ENCODE measurements around the gene GLRX.

GLRX gene

GRCh38 chr5:95824747-95825146, 2.2 kb upstream of the GLRX start:
- no peak overlapping the region for H3K27ac ChIP-seq (ENCODE audit: low read depth, low read length)

DNA sequence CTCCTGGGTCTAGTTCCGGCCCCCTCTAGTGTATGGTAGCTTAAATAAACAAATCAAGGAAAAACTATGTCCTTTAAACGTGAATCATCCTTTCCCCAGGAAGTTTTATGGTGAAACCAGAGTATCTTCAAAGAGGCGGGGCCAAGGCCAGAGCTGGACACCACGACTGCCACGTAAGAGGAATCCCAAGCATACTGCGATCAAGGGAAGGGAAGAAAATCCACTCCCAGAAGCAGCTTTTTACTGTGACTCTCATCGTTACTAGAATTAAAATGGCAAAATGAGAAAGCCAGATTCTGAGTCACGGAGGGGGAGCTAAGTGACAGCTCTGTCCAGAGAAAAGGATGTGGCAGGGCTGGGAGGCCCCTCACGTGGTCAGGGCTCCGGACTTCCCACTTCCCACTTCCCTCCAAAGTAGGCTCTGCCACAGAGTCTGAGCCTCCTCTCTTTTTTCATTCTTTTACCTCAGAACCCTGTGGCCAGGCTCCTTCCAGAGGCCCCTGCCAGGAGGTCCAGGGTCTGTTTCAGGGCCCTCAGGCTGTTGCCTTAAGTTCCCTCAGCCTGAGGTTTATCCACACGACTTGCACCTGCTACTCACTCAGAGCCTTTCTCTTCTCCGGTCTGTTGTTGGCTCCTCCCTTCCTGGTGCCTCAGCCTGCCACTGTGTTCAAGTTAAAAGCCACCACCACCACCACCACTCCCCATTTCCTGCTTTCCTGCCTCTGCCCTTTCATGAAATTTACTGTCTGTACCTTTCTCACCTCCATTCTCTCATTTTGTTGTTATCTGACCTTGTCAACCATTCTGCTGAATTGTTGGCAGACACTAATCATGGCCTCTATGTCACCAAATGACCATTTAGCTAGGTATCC, 1.4 kb upstream of the GLRX start:
- Histone ChIP-seq H3K36me3 (ENCODE audit: insufficient read depth, low read length) (no peaks in the 10 kb centered on the region), H3K27me3 (ENCODE audit: insufficient read depth, low read length) (no peaks in the 10 kb centered on the region), H3K4me1 (ENCODE audit: insufficient read depth, low read length) (peaks cover 20% of the 10 kb centered on the region), H3K9me3 (ENCODE audit: insufficient read depth, low read depth, low read length) (no peaks in the 10 kb centered on the region), H3K4me3 (ENCODE audit: low read length) (no peak overlapping the region), H3K27ac (ENCODE audit: low read depth, low read length) (no peak overlapping the region), H3K9ac (ENCODE audit: low read depth, low read length) (no peak overlapping the region)
- 42% methylated on average over 12 of the region's 12 CpGs for WGBS

More at GRCh38 chr5:95824747-95825146, 2.2 kb upstream of the GLRX start:
- no peak overlapping the region for H3K4me3 ChIP-seq (ENCODE audit: low read length)
- H3K9ac ChIP-seq (ENCODE audit: low read depth, low read length) = no peak overlapping the region
- no peaks in the 10 kb centered on the region for H3K36me3 ChIP-seq (ENCODE audit: insufficient read depth, low read length)
- WGBS = 91% methylated on average over 5 of the region's 5 CpGs
- no peaks in the 10 kb centered on the region for H3K27me3 ChIP-seq (ENCODE audit: insufficient read depth, low read length)
- peaks cover 20% of the 10 kb centered on the region for H3K4me1 ChIP-seq (ENCODE audit: insufficient read depth, low read length)
- H3K9me3 ChIP-seq (ENCODE audit: insufficient read depth, low read depth, low read length) = no peaks in the 10 kb centered on the region

DNA sequence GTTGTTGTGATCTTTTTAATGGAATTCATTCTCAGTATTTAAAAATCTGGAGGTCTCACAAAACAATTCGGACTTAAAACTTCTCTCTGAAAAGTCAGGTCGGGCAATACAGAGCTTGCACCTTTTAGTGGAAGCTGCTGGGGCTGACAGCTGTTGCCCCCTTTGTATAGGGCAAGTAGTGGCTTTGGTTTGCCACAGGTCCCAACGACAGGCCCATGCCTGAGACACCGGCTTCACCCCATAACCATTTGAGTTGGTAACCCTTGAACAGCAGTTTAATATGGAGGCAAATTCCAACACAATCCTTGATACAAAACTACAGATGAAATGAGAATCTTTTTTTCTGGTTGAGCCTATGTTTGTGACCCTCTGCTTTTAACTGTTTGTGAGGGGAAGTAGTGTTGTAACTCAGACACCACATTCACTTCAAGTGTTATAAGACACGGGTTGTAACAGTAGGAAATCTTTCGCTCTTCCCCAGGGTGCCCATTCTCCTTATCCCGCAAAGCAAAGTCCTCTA, 752 bp upstream of the GLRX start:
- no peak overlapping the region for H3K27ac ChIP-seq (ENCODE audit: low read depth, low read length)
- no peak overlapping the region for H3K4me3 ChIP-seq (ENCODE audit: low read length)
- H3K4me1 ChIP-seq (ENCODE audit: insufficient read depth, low read length) = peaks cover 23% of the 10 kb centered on the region
- no peaks in the 10 kb centered on the region for H3K9me3 ChIP-seq (ENCODE audit: insufficient read depth, low read depth, low read length)
- H3K36me3 ChIP-seq (ENCODE audit: insufficient read depth, low read length) = no peaks in the 10 kb centered on the region
- WGBS = 43% methylated on average over 6 of the region's 7 CpGs
- no peaks in the 10 kb centered on the region for H3K27me3 ChIP-seq (ENCODE audit: insufficient read depth, low read length)
- H3K9ac ChIP-seq (ENCODE audit: low read depth, low read length) = no peak overlapping the region

GRCh38 chr5:95822043-95822541, 434 bp downstream of the GLRX start:
- Histone ChIP-seq H3K9me3 (ENCODE audit: insufficient read depth, low read depth, low read length) (no peaks in the 10 kb centered on the region), H3K9ac (ENCODE audit: low read depth, low read length) (peak overlapping the region; percentile 73), H3K27ac (ENCODE audit: low read depth, low read length) (peak overlapping the region; percentile 1; the same call in 1 of the 2 replicates), H3K4me1 (ENCODE audit: insufficient read depth, low read length) (peaks cover 34% of the 10 kb centered on the region), H3K36me3 (ENCODE audit: insufficient read depth, low read length) (no peaks in the 10 kb centered on the region), H3K4me3 (ENCODE audit: low read length) (peak overlapping the region; percentile 84), H3K27me3 (ENCODE audit: insufficient read depth, low read length) (no peaks in the 10 kb centered on the region)
- 1% methylated on average over 19 of the region's 19 CpGs for WGBS

GRCh38 chr5:95821110-95822021, 1.2 kb downstream of the GLRX start:
- no peaks in the 10 kb centered on the region for H3K27me3 ChIP-seq (ENCODE audit: insufficient read depth, low read length)
- peaks cover 36% of the 10 kb centered on the region for H3K4me1 ChIP-seq (ENCODE audit: insufficient read depth, low read length)
- peak overlapping the region; percentile 84 for H3K4me3 ChIP-seq (ENCODE audit: low read length)
- H3K36me3 ChIP-seq (ENCODE audit: insufficient read depth, low read length) = no peaks in the 10 kb centered on the region
- WGBS = 87% methylated on average over 8 of the region's 9 CpGs
- H3K9me3 ChIP-seq (ENCODE audit: insufficient read depth, low read depth, low read length) = no peaks in the 10 kb centered on the region
- H3K27ac ChIP-seq (ENCODE audit: low read depth, low read length) = no peak overlapping the region
- H3K9ac ChIP-seq (ENCODE audit: low read depth, low read length) = peak overlapping the region; percentile 73

DNA sequence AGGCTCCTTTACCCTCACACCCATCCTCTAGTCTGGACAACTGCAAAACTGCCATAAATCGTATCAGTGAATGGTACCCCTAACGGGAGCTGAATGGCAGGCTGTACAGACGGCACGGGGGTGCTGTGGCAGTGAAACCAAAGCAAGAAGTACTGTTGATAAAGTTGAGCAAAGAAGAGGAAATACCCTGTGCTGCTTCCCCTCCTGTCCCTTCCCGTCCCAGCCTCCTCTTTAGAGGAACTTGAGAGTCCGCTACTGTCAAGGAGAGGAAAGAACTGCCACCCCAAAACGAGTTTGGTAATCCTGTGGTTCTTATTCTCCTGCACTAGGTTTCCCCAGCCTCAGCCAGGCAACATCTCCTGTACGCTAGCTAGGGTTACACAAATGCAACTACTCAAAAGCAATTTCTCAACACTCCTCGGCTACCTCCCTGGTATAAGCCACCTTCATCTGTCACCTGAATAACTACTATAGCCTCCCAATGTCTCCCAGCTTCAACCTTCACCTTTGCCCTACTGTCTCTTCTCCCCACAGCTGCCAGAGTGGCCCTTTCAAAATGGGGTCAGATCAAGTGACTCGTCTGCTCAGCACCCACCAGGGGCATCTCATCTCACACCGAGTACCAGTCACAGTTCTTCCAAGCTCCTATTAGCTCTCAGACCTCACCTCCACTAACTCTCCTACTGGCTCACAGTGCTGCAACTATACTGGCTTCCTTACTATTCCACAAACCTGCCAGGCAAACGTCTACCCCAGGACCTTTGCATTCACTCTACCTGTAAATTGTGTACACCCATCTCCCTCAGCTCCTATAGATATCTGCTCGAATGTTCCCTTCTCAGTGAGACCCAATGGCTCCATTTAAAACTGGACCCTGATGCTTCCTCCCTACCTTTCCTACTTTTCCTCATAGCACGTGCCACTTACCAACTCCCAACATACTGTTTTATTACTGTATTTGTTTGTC, 4.1 kb downstream of the GLRX start:
- 88% methylated on average over 14 of the region's 14 CpGs for WGBS
- H3K27me3 ChIP-seq (ENCODE audit: insufficient read depth, low read length) = no peaks in the 10 kb centered on the region
- H3K4me3 ChIP-seq (ENCODE audit: low read length) = no peak overlapping the region
- H3K27ac ChIP-seq (ENCODE audit: low read depth, low read length) = no peak overlapping the region
- no peak overlapping the region for H3K9ac ChIP-seq (ENCODE audit: low read depth, low read length)
- H3K36me3 ChIP-seq (ENCODE audit: insufficient read depth, low read length) = peaks cover 2% of the 10 kb centered on the region; the same call in 1 of the 2 replicates
- no peaks in the 10 kb centered on the region for H3K9me3 ChIP-seq (ENCODE audit: insufficient read depth, low read depth, low read length)
- peaks cover 32% of the 10 kb centered on the region for H3K4me1 ChIP-seq (ENCODE audit: insufficient read depth, low read length)

DNA sequence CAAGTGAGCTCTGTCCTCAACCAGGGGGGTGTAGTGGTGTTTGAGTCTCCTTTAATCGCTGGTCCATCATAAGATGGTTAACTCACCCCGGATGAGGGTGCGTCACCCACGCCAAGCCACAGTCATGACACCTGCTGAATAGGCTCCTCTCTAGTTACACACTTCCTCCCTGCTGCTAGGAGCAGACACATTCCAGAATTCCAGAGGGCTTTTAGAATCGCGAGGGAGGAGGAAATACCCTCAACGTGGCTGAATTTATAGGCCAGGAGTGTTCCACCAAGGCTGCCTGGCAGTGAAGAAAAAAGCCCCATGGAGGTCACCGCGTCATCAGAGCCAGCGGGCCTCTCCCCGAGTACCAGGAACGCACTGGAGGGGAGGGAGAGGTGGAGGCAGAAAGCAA, 5.1 kb downstream of the GLRX start:
- Histone ChIP-seq H3K4me1 (ENCODE audit: insufficient read depth, low read length) (peaks cover 26% of the 10 kb centered on the region), H3K9me3 (ENCODE audit: insufficient read depth, low read depth, low read length) (no peaks in the 10 kb centered on the region), H3K9ac (ENCODE audit: low read depth, low read length) (no peak overlapping the region), H3K4me3 (ENCODE audit: low read length) (no peak overlapping the region), H3K27ac (ENCODE audit: low read depth, low read length) (no peak overlapping the region), H3K27me3 (ENCODE audit: insufficient read depth, low read length) (no peaks in the 10 kb centered on the region), H3K36me3 (ENCODE audit: insufficient read depth, low read length) (peaks cover 2% of the 10 kb centered on the region; the same call in 1 of the 2 replicates)
- WGBS = 69% methylated on average over 12 of the region's 12 CpGs

DNA sequence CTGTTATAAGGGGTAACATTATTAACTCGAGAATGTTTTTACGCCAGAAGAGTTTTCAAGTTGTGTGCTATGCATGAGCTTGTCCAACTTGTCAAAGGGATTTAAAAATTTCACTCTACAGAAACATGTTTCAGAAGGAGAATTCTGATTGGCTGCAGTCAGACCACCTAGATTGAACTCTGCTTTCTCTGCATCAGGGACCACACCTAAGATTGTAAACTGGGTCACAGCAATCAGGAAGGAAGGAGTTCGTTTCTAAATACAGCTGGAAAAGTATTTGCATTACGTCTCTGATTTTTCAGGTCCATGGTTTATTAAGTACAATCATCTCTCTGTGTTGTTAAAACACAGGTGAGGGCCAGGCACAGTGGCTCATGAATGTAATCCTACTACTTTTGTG, 5.8 kb downstream of the GLRX start:
- WGBS = 98% methylated on average over 4 of the region's 4 CpGs
- Histone ChIP-seq H3K4me1 (ENCODE audit: insufficient read depth, low read length) (peaks cover 30% of the 10 kb centered on the region), H3K27me3 (ENCODE audit: insufficient read depth, low read length) (no peaks in the 10 kb centered on the region), H3K9ac (ENCODE audit: low read depth, low read length) (no peak overlapping the region), H3K36me3 (ENCODE audit: insufficient read depth, low read length) (peaks cover 2% of the 10 kb centered on the region; the same call in 1 of the 2 replicates), H3K4me3 (ENCODE audit: low read length) (no peak overlapping the region), H3K9me3 (ENCODE audit: insufficient read depth, low read depth, low read length) (no peaks in the 10 kb centered on the region), H3K27ac (ENCODE audit: low read depth, low read length) (no peak overlapping the region)

DNA sequence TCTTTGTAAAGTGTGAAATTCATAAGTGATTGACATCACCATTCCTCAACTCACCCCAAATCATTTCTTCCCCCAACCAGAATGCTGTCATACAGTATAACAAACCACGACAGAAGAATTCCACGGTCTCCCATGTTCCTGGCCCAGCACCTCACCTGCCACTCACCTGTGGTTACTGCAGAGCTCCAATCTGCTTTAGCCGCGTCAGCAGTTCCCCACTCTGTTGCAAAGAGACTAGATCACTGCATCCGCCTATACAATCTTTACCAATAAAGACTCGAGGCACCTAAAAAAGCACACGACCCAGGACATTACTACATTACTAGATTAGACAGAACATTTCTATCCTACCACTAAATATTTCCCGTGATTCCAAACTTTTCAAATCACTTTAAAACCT, 6.2 kb downstream of the GLRX start:
- H3K9ac ChIP-seq (ENCODE audit: low read depth, low read length) = no peak overlapping the region
- peaks cover 2% of the 10 kb centered on the region; the same call in 1 of the 2 replicates for H3K36me3 ChIP-seq (ENCODE audit: insufficient read depth, low read length)
- H3K4me3 ChIP-seq (ENCODE audit: low read length) = no peak overlapping the region
- H3K4me1 ChIP-seq (ENCODE audit: insufficient read depth, low read length) = peaks cover 25% of the 10 kb centered on the region
- WGBS = 95% methylated on average over 8 of the region's 8 CpGs
- H3K9me3 ChIP-seq (ENCODE audit: insufficient read depth, low read depth, low read length) = no peaks in the 10 kb centered on the region
- H3K27ac ChIP-seq (ENCODE audit: low read depth, low read length) = no peak overlapping the region
- H3K27me3 ChIP-seq (ENCODE audit: insufficient read depth, low read length) = no peaks in the 10 kb centered on the region

GRCh38 chr5:95815155-95815729, 7.3 kb downstream of the GLRX start:
- H3K9me3 ChIP-seq (ENCODE audit: insufficient read depth, low read depth, low read length) = no peaks in the 10 kb centered on the region
- H3K4me3 ChIP-seq (ENCODE audit: low read length) = no peak overlapping the region
- peaks cover 2% of the 10 kb centered on the region; the same call in 1 of the 2 replicates for H3K36me3 ChIP-seq (ENCODE audit: insufficient read depth, low read length)
- H3K27me3 ChIP-seq (ENCODE audit: insufficient read depth, low read length) = no peaks in the 10 kb centered on the region
- 96% methylated on average over 3 of the region's 4 CpGs for WGBS
- peaks cover 32% of the 10 kb centered on the region for H3K4me1 ChIP-seq (ENCODE audit: insufficient read depth, low read length)
- no peak overlapping the region for H3K27ac ChIP-seq (ENCODE audit: low read depth, low read length)
- no peak overlapping the region for H3K9ac ChIP-seq (ENCODE audit: low read depth, low read length)
